ENCODE data around the gene PHACTR1. TPM values are rescaled to one million over a fixed set of nuclear protein-coding genes. Genes with fewer than 3 reads are reported as not detected.

PHACTR1 gene
- polyA plus RNA-seq, 1 of the 3 experiments (the other 2 are of a cell fraction): 0.12 TPM

GRCh38 chr6:12782136-12782535, 65.6 kb downstream of the PHACTR1 start:
- H4K20me1 ChIP-seq (ENCODE audit: insufficient read depth): no peaks in the 10 kb centered on the region
- H3K4me1 ChIP-seq (ENCODE audit: control insufficient read depth in 1 of 2, insufficient read depth in 2 of 2, low read depth in 1 of 2, low read length in 1 of 2): no peaks in the 10 kb centered on the region; a peak in 1 of 4 replicates
- no peaks in the 10 kb centered on the region for H3K9me3 ChIP-seq
- DNase-seq: no peak
- no peaks in the 10 kb centered on the region for H3K36me3 ChIP-seq (replicated peaks in 1 of 2; ENCODE audit: control insufficient read depth in 1 of 2, insufficient read depth in 2 of 2, low read length in 1 of 2)
- H3K79me2 ChIP-seq (ENCODE audit: insufficient read depth): no peaks in the 10 kb centered on the region
- ChIA-PET CTCF (interaction anchor here (1.4 kb wide), 2 partner anchors 11 to 25 kb away, joined by 3 read pairs; no protein-coding TSS in a partner anchor), POLR2A (no interaction called here)
- WGBS (ENCODE audit: low lambda C conversion rate): 48% methylated on average over 5 of the region's 5 CpGs
- no peak overlapping the region for H3K4me2 ChIP-seq
- no peak overlapping the region for H3K4me3 ChIP-seq (ENCODE audit: low read depth in 2 of 2, low read length in 1 of 2)
- TF ChIP-seq CHD2 (IDR thresholded peaks at IDR 0.05; ENCODE audit: low read length, partially characterized antibody) (no peak), IRF3 (IDR thresholded peaks at IDR 0.05; ENCODE audit: low read depth, low read length) (no peak), USF1 (IDR thresholded peaks at IDR 0.05; ENCODE audit: borderline replicate concordance, low read depth) (no peak), FOSL2 (IDR thresholded peaks at IDR 0.05; ENCODE audit: borderline replicate concordance, low read depth) (no peak), RFX5 (IDR thresholded peaks at IDR 0.05; ENCODE audit: low read length) (no peak), NRF1 (IDR thresholded peaks at IDR 0.05; ENCODE audit: low read depth, low read length) (no peak), TEAD4 (IDR thresholded peaks at IDR 0.05; ENCODE audit: borderline replicate concordance, insufficient read depth) (no peak), USF2 (IDR thresholded peaks at IDR 0.05; ENCODE audit: borderline replicate concordance, low read depth, low read length) (no peak)
- H3K27me3 ChIP-seq (ENCODE audit: insufficient read depth): no peaks in the 10 kb centered on the region
- no peak overlapping the region for H3K9ac ChIP-seq
- no peak overlapping the region for H2AFZ ChIP-seq (ENCODE audit: low read depth)
- no peaks in the 10 kb centered on the region for H3F3A ChIP-seq (replicated peaks; ENCODE audit: insufficient read depth)
- H3K27ac ChIP-seq (ENCODE audit: low read depth in 2 of 2, low read length in 1 of 2): no peak overlapping the region
- H3K9me2 ChIP-seq: no peaks in the 10 kb centered on the region

- H3K4me2 ChIP-seq: no peak overlapping the region
- no peaks in the 10 kb centered on the region for H3K36me3 ChIP-seq (replicated peaks in 1 of 2; ENCODE audit: control insufficient read depth in 1 of 2, insufficient read depth in 2 of 2, low read length in 1 of 2)
- DNase-seq: no peak
- no peaks in the 10 kb centered on the region for H3F3A ChIP-seq (replicated peaks; ENCODE audit: insufficient read depth)
- H4K20me1 ChIP-seq (ENCODE audit: insufficient read depth): no peaks in the 10 kb centered on the region
- H3K27ac ChIP-seq (ENCODE audit: low read depth in 2 of 2, low read length in 1 of 2): no peak overlapping the region
- POLR2A ChIA-PET: no interaction called here
- H3K4me1 ChIP-seq (ENCODE audit: control insufficient read depth in 1 of 2, insufficient read depth in 2 of 2, low read depth in 1 of 2, low read length in 1 of 2): no peaks in the 10 kb centered on the region
- CTCF ChIA-PET: no interaction called here
- H3K9ac ChIP-seq: no peak overlapping the region
- H3K9me2 ChIP-seq: no peaks in the 10 kb centered on the region
- no peaks in the 10 kb centered on the region for H3K79me2 ChIP-seq (ENCODE audit: insufficient read depth)
- H3K27me3 ChIP-seq (ENCODE audit: insufficient read depth): no peaks in the 10 kb centered on the region
- no peak overlapping the region for H3K4me3 ChIP-seq (ENCODE audit: low read depth in 2 of 2, low read length in 1 of 2)
- TF ChIP-seq FOXM1 (IDR thresholded peaks at IDR 0.05; ENCODE audit: low read depth): no peak
- TF ChIP-seq JUND (IDR thresholded peaks at IDR 0.05): no peak
- no peak for TF ChIP-seq EZH2phosphoT487 (IDR thresholded peaks at IDR 0.05; ENCODE audit: borderline replicate concordance, low read depth)
- TF ChIP-seq TCF12 (IDR thresholded peaks at IDR 0.05): no peak
- TF ChIP-seq IRF3 (IDR thresholded peaks at IDR 0.05; ENCODE audit: low read depth, low read length): no peak
- TF ChIP-seq RXRA (IDR thresholded peaks at IDR 0.05; ENCODE audit: borderline replicate concordance, low read depth): no peak
- no peak for TF ChIP-seq MEF2A (IDR thresholded peaks at IDR 0.05; ENCODE audit: borderline replicate concordance, low read depth)
- TF ChIP-seq NRF1 (IDR thresholded peaks at IDR 0.05; ENCODE audit: low read depth, low read length): no peak
- no peaks in the 10 kb centered on the region for H3K9me3 ChIP-seq
- no peak overlapping the region for H2AFZ ChIP-seq (ENCODE audit: low read depth)
- whole genome bisulfite sequencing (ENCODE audit: low lambda C conversion rate): 60% methylated on average over 5 of the region's 5 CpGs
These were observed 68.7 kb downstream of the PHACTR1 start for GRCh38 chr6:12785301-12785700.

Measured in SK-N-SH (cell line).